Left lung (tissue), 10 donors: ENCODE data around the gene ADORA2B. TPM values are rescaled to one million over a fixed set of nuclear protein-coding genes. Genes with fewer than 3 reads are reported as not detected.

Experiments used
- ATAC-seq: fragments of 200-7000 bp; cut with Tn5 transposase; one replicate; pipeline ENCODE4 v1.9.1; 2020; ENCODE audit warnings: moderate library complexity
- DNase-seq, 4 donors: peaks; one replicate each; pipeline ENCODE4 v3.0.0-alpha.2; 2013 to 2020
- H3K27ac ChIP-seq, 2 donors: fragments of 200-600 bp; sonication (generic) in 1 of 2; one replicate each; pipeline versions ENCODE4 v1.5.0 to v1.8.0; 2020 to 2021
- H3K27me3 ChIP-seq, 2 donors: fragments of 200-600 bp; sonication (generic) in 1 of 2; one replicate each; pipeline versions ENCODE4 v1.5.0 to v1.8.0; 2020 to 2021
- H3K36me3 ChIP-seq, 2 donors: fragments of 200-600 bp; sonication (generic) in 1 of 2; one replicate each; pipeline versions ENCODE4 v1.5.0 to v1.8.0; 2020 to 2021
- H3K4me1 ChIP-seq, 2 donors: fragments of 200-600 bp; one replicate each; pipeline ENCODE4 v1.8.0; 2021
- H3K4me3 ChIP-seq, 2 donors: fragments of 200-600 bp; sonication (generic) in 1 of 2; one replicate each; pipeline versions ENCODE4 v1.5.0 to v1.8.0; 2020 to 2021; ENCODE audit warnings: mild to moderate bottlenecking in 1 of 2
- H3K9me3 ChIP-seq, 2 donors: fragments of 200-600 bp; sonication (generic) in 1 of 2; one replicate each; pipeline versions ENCODE4 v1.5.0 to v1.8.0; 2020 to 2021
- CTCF ChIP-seq, 2 donors: fragments of 200-600 bp; sonication (generic) in 1 of 2; IDR thresholded peaks; one replicate each; pipeline versions ENCODE4 v1.5.0 to v1.8.0; 2021; ENCODE audit warnings: antibody characterized with exemption in 2 of 2
- intact Hi-C, 2 donors: fragments of 100-400 bp; cut with DNase I; formaldehyde crosslinking; loops; one replicate each; pipeline versions ENCODE4 v1.11.2 to v1.14.2; 2022
- polyA plus RNA-seq, 6 donors: library from polyadenylated mRNA; unstranded; fragments of 120-200 nt; gene quantifications; one replicate each; pipeline ENCODE4 v1.2.1, GENCODE V29; 2013; ENCODE audit not compliant: insufficient read length in 6 of 6
- total RNA-seq, 2 donors: library from RNA; stranded (reverse); fragmentation: NEBNext Ultra II Directional; extraction: Animal tissue kit (Norgen Biotek cat#: 25700); gene quantifications; one replicate each; pipeline ENCODE4 v1.2.1, GENCODE V29; 2021
- donor health status: DM: no; HTN: yes; CAD: no.
- donor health status: DM: no; HTN: no; CAD: no.

Gene ADORA2B
- total and polyA plus RNA-seq, 8 donors, result 2.3 to 12.2 (median 6.3) TPM

- intact Hi-C loops, result no loop called here
- DNase-seq (no peak), ATAC-seq (no peak)
- Histone ChIP-seq H3K36me3 (peaks cover 3 to 92% of the 10 kb centered on the region in 2 donors), H3K9me3 (no peaks in the 10 kb centered on the region), H3K27ac (no peak overlapping the region), H3K4me1 (peaks cover 0 to 30% of the 10 kb centered on the region in 2 donors), H3K4me3 (no peak overlapping the region), H3K27me3 (no peaks in the 10 kb centered on the region)
- TF ChIP-seq CTCF (IDR thresholded peaks at IDR 0.05), result no peak
Measured at GRCh38 chr17:16007439-16007838, 62.5 kb downstream of the ADORA2B start.

DNA sequence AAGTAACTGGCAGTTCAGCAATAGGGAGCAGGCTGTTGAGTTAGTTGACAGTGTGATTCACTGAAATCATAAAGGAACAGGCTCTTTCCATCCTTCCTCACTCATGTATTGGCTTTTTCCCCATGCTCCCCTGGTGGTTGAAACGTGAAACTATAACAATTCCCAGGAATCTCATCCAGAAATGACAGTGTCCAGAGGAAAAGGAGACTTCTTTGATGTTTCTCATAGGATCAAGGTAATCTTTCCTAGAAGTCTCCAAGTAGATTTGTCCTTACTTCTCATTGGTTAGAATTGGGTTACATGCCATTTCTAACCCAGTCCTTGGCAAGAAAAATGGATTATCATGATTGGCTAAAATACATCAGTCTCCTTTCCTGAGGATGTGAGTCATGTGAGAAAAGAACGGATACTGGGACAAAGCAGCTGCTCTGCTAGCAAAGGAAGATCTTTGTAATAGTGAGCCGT is 69.0 kb downstream of the ADORA2B start:
- peaks cover 0 to 78% of the 10 kb centered on the region in 2 donors for H3K36me3 ChIP-seq

DNA sequence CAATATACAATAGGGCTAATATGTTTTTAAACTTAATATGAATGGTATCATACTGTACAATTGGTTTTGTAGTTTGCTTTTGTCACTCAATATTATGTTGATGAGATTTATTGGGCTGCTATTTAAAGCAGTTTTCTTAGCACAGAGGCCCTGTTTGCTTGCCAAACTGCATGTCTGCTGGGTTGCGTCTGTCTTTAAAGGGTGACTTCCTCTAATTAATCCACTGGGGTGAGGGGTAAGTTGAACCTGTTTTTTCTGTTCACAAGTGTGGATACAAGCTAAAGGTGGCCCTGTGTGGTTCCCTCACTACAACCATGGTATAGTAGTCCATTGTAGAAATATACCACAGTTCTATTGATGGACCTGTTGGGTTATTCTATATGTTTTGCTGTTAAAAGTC is 74.4 kb downstream of the ADORA2B start:
- H3K27me3 ChIP-seq, result no peaks in the 10 kb centered on the region
- intact Hi-C loops, result no loop called here
- H3K9me3 ChIP-seq, result no peaks in the 10 kb centered on the region
- no peak overlapping the region for H3K4me3 ChIP-seq
- ATAC-seq (no peak), DNase-seq (no peak)
- no peak for TF ChIP-seq CTCF (IDR thresholded peaks at IDR 0.05)
- H3K36me3 ChIP-seq, result peaks cover 0 to 73% of the 10 kb centered on the region in 2 donors
- H3K4me1 ChIP-seq, result peaks cover 5 to 6% of the 10 kb centered on the region in 2 donors
- H3K27ac ChIP-seq, result no peak overlapping the region

More for the DNA sequence above, 69.0 kb downstream of the ADORA2B start:
- H3K27me3 ChIP-seq, result no peaks in the 10 kb centered on the region
- peak; percentile 57 for ATAC-seq
- no peak overlapping the region for H3K4me3 ChIP-seq
- peak in 2 of 4 donors; percentile 86 to 87 for DNase-seq
- H3K27ac ChIP-seq, result peak overlapping the region; percentile 10 to 65
- peak; percentile 34 to 39 for TF ChIP-seq CTCF (IDR thresholded peaks at IDR 0.05)
- no peaks in the 10 kb centered on the region for H3K9me3 ChIP-seq
- intact Hi-C loops, result no loop called here
- H3K4me1 ChIP-seq, result peaks cover 10 to 38% of the 10 kb centered on the region in 2 donors

- Histone ChIP-seq H3K9me3 (no peaks in the 10 kb centered on the region), H3K4me1 (peaks cover 3 to 20% of the 10 kb centered on the region in 2 donors), H3K36me3 (peaks cover 0 to 82% of the 10 kb centered on the region in 2 donors), H3K27me3 (no peaks in the 10 kb centered on the region), H3K4me3 (no peak overlapping the region), H3K27ac (no peak overlapping the region)
- TF ChIP-seq CTCF (IDR thresholded peaks at IDR 0.05), result no peak
- intact Hi-C loops, result no loop called here
- no peak for DNase-seq
- no peak for ATAC-seq
Measured at GRCh38 chr17:16023881-16024280, 79.0 kb downstream of the ADORA2B start.

DNA sequence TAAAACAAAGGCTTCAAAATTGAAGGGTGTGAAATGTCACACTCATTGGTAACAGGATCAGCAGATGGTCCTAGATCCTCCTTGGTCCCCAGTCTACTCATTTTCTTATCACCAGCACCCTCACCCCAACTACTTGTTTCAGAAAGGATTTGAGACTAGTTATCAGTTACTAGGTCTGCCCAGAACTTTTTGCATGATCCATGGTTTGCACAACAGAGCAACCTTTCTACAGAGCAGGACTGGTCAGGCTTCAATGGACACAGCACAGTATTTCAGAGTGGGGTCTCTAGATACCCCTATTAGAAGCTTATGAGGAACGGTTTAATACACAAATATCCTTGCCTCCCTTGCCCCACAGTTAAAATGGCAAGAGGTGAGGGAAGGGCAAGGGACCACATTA is 80.3 kb downstream of the ADORA2B start:
- DNase-seq (no peak), ATAC-seq (no peak)
- Histone ChIP-seq H3K36me3 (peaks cover 2 to 83% of the 10 kb centered on the region in 2 donors), H3K27ac (no peak overlapping the region), H3K27me3 (no peaks in the 10 kb centered on the region), H3K9me3 (no peaks in the 10 kb centered on the region), H3K4me1 (peaks cover 3 to 25% of the 10 kb centered on the region in 2 donors), H3K4me3 (no peak overlapping the region)
- intact Hi-C loops, result no loop called here
- TF ChIP-seq CTCF (IDR thresholded peaks at IDR 0.05), result no peak

Other genes starting within 250 kb of the ADORA2B start
- 10 to 100 TPM; 16.3 to 17.3 TPM for gene ZNF286A, start 245.4 kb upstream of the ADORA2B start, total RNA-seq
- 10 to 100 TPM; 42.4 to 56.3 (median 49.1) TPM for gene ZNF286A, start 245.4 kb upstream of the ADORA2B start, polyA plus RNA-seq
- gene TBC1D26, start 212.8 kb upstream of the ADORA2B start, total RNA-seq, result not detected
- gene TBC1D26, start 212.8 kb upstream of the ADORA2B start, polyA plus RNA-seq, result 1 to 10 TPM in 2 of 6 donors, under 1 TPM in 4; 0.15 to 1.1 (median 0.77) TPM
- gene ZSWIM7, start 54.6 kb downstream of the ADORA2B start, total RNA-seq, result 10 to 100 TPM; 22.6 to 26.7 TPM
- 10 to 100 TPM; 54.2 to 64.4 (median 56.1) TPM for gene ZSWIM7, start 54.6 kb downstream of the ADORA2B start, polyA plus RNA-seq
- 10 to 100 TPM; 31.6 to 34.0 TPM for gene TTC19, start 54.7 kb downstream of the ADORA2B start, total RNA-seq
- 10 to 100 TPM; 56.8 to 70.5 (median 64.0) TPM for gene TTC19, start 54.7 kb downstream of the ADORA2B start, polyA plus RNA-seq